OCI-LY1 (cell line): Measurements from ENCODE around the gene NUP188.

Experiments
- H2AFZ ChIP-seq: fragments of 200-600 bp; sonication (generic), shearing (Covaris generic); 2 replicates; pipeline ENCODE4 v1.6.0; 2014; ENCODE audit warnings: antibody characterized with exemption, mild to moderate bottlenecking, low read length
- H3F3A ChIP-seq: fragments of 200-600 bp; sonication (generic), shearing (Covaris generic); 2 replicates; pipeline ENCODE4 v1.6.0; 2014; ENCODE audit warnings: mild to moderate bottlenecking, antibody characterized with exemption, low read length, moderate library complexity; ENCODE audit not compliant: insufficient read depth
- H3K27ac ChIP-seq: fragments of 200-600 bp; sonication (generic); 2 replicates; pipeline ENCODE4 v1.5.1; 2014; ENCODE audit warnings: low read length, mixed run types, mild to moderate bottlenecking, low read depth; ENCODE audit not compliant: poor library complexity, severe bottlenecking
- H3K27me3 ChIP-seq: fragments of 200-600 bp; sonication (generic); 2 replicates; pipeline ENCODE4 v1.6.0; 2014; ENCODE audit warnings: antibody characterized with exemption, mild to moderate bottlenecking, low read length, moderate library complexity; ENCODE audit not compliant: insufficient read depth
- H3K36me3 ChIP-seq: fragments of 200-600 bp; sonication (generic); 2 replicates; pipeline ENCODE4 v1.6.1; 2014; ENCODE audit warnings: mild to moderate bottlenecking, antibody characterized with exemption, low read length, moderate library complexity, mixed read lengths; ENCODE audit not compliant: insufficient read depth
- H3K4me1 ChIP-seq: fragments of 200-600 bp; sonication (generic); 2 replicates; pipeline ENCODE4 v1.5.1; 2014; ENCODE audit warnings: mild to moderate bottlenecking, low read length, moderate library complexity; ENCODE audit not compliant: insufficient read depth, severe bottlenecking
- H3K4me2 ChIP-seq: fragments of 200-600 bp; sonication (generic), shearing (Covaris generic); 2 replicates; pipeline ENCODE4 v1.6.1; 2014; ENCODE audit warnings: low read length
- H3K4me3 ChIP-seq: fragments of 200-600 bp; sonication (generic); 2 replicates; pipeline ENCODE4 v1.5.1; 2014; ENCODE audit warnings: low read length, low read depth, mild to moderate bottlenecking, mixed read lengths; ENCODE audit not compliant: poor library complexity, severe bottlenecking
- H3K79me2 ChIP-seq: fragments of 200-600 bp; shearing (Covaris generic); 2 replicates; pipeline ENCODE4 v1.6.1; 2016; ENCODE audit warnings: mixed run types, low read length, mixed read lengths; ENCODE audit not compliant: insufficient read depth
- H3K9ac ChIP-seq: fragments of 200-600 bp; sonication (generic), shearing (Covaris generic); 2 replicates; pipeline ENCODE4 v1.6.1; 2014; ENCODE audit warnings: mild to moderate bottlenecking, low read length, mixed read lengths
- H3K9me2 ChIP-seq: fragments of 200-600 bp; sonication (generic), shearing (Covaris generic); 2 replicates; pipeline ENCODE4 v1.6.1; 2014; ENCODE audit warnings: low read depth, mild to moderate bottlenecking, low read length, mixed read lengths
- H3K9me3 ChIP-seq: fragments of 200-600 bp; shearing (Covaris generic); 2 replicates; pipeline ENCODE4 v1.6.1; 2014; ENCODE audit warnings: low read length, mixed read lengths
- H4K20me1 ChIP-seq: fragments of 200-600 bp; sonication (generic), shearing (Covaris generic); 2 replicates; pipeline ENCODE4 v1.6.0; 2016; ENCODE audit warnings: mild to moderate bottlenecking, low read length; ENCODE audit not compliant: insufficient read depth
- CTCF ChIP-seq: fragments of 200-600 bp; sonication (generic), shearing (Covaris generic); IDR thresholded peaks from 2 replicates; pipeline ENCODE4 v1.5.1; 2017; ENCODE audit warnings: mild to moderate bottlenecking, antibody characterized with exemption, low read length, moderate library complexity, mixed read lengths
- EZH2 ChIP-seq: fragments of 200-600 bp; sonication (generic), shearing (Covaris generic); IDR thresholded peaks from 2 replicates; pipeline ENCODE4 v1.8.0; 2017; ENCODE audit warnings: borderline replicate concordance, mixed run types, mild to moderate bottlenecking, antibody characterized with exemption, low read length, moderate library complexity, mixed read lengths

The NUP188 gene

GRCh38 chr9:128917151-128917849 is 30.2 kb upstream of the NUP188 start:
- Histone ChIP-seq H3K4me3 (no peak overlapping the region), H3F3A (no peaks in the 10 kb centered on the region), H3K9ac (no peak overlapping the region), H3K27me3 (no peaks in the 10 kb centered on the region), H3K36me3 (peaks cover 18% of the 10 kb centered on the region; the same call in 1 of the 2 replicates), H3K9me2 (no peaks in the 10 kb centered on the region), H2AFZ (no peak overlapping the region), H3K9me3 (no peaks in the 10 kb centered on the region), H3K27ac (no peak overlapping the region), H4K20me1 (no peaks in the 10 kb centered on the region), H3K4me2 (no peak overlapping the region), H3K4me1 (peaks cover 20% of the 10 kb centered on the region), H3K79me2 (no peaks in the 10 kb centered on the region)
- TF ChIP-seq EZH2, result no peak
- no peak for TF ChIP-seq CTCF

- Histone ChIP-seq H3K9me2 (no peaks in the 10 kb centered on the region), H3K4me3 (no peak overlapping the region), H2AFZ (no peak overlapping the region), H3F3A (no peaks in the 10 kb centered on the region), H3K9ac (no peak overlapping the region), H3K4me2 (no peak overlapping the region), H3K27me3 (no peaks in the 10 kb centered on the region), H4K20me1 (no peaks in the 10 kb centered on the region), H3K79me2 (no peaks in the 10 kb centered on the region), H3K36me3 (peaks cover 18% of the 10 kb centered on the region; the same call in 1 of the 2 replicates), H3K9me3 (no peaks in the 10 kb centered on the region), H3K4me1 (peaks cover 24% of the 10 kb centered on the region), H3K27ac (no peak overlapping the region)
- TF ChIP-seq EZH2 (no peak), CTCF (no peak)
Observed at GRCh38 chr9:128918921-128919320, 28.6 kb upstream of the NUP188 start.

GRCh38 chr9:128919402-128920089 is 28.0 kb upstream of the NUP188 start:
- Histone ChIP-seq H3K79me2 (no peaks in the 10 kb centered on the region), H3K27me3 (no peaks in the 10 kb centered on the region), H3K4me3 (no peak overlapping the region), H3K4me2 (no peak overlapping the region), H3K9ac (no peak overlapping the region), H3K27ac (no peak overlapping the region), H3K9me2 (no peaks in the 10 kb centered on the region), H3K9me3 (no peaks in the 10 kb centered on the region), H2AFZ (no peak overlapping the region), H3K36me3 (peaks cover 18% of the 10 kb centered on the region; the same call in 1 of the 2 replicates), H4K20me1 (no peaks in the 10 kb centered on the region), H3K4me1 (peaks cover 24% of the 10 kb centered on the region), H3F3A (no peaks in the 10 kb centered on the region)
- TF ChIP-seq CTCF, result no peak
- TF ChIP-seq EZH2, result no peak
